IMR-90 (cell line): ENCODE measurements around the gene SNCG. TPM values are rescaled to one million over a fixed set of nuclear protein-coding genes. Genes with fewer than 3 reads are reported as not detected.

Experiments used
- polyA plus RNA-seq, 3 experiments: library from polyadenylated mRNA; depleted of rRNA; stranded (reverse); fragments of >200 nt; gene quantifications; 2 replicates each; pipeline ENCODE4 v1.2.3, GENCODE V29; 2012; ENCODE audit warnings: low replicate concordance in 1 of 3
- total RNA-seq: library from RNA; depleted of rRNA; stranded (reverse); fragments of >200 nt; gene quantifications from 2 replicates; pipeline ENCODE4 v1.2.3, GENCODE V29; 2012
- TF ChIP-seq, protein P1 (sequence below): conservative IDR thresholded peaks from 2 replicates; pipeline ENCODE4 v1.5.1; 2012; ENCODE audit warnings: mild to moderate bottlenecking, low read depth, low read length, improper control_type of control experiment

Gene SNCG
- total and polyA plus RNA-seq, 2 of the 4 experiments (the other 2 are of a cell fraction): 10.6 to 19.0 TPM

DNA sequence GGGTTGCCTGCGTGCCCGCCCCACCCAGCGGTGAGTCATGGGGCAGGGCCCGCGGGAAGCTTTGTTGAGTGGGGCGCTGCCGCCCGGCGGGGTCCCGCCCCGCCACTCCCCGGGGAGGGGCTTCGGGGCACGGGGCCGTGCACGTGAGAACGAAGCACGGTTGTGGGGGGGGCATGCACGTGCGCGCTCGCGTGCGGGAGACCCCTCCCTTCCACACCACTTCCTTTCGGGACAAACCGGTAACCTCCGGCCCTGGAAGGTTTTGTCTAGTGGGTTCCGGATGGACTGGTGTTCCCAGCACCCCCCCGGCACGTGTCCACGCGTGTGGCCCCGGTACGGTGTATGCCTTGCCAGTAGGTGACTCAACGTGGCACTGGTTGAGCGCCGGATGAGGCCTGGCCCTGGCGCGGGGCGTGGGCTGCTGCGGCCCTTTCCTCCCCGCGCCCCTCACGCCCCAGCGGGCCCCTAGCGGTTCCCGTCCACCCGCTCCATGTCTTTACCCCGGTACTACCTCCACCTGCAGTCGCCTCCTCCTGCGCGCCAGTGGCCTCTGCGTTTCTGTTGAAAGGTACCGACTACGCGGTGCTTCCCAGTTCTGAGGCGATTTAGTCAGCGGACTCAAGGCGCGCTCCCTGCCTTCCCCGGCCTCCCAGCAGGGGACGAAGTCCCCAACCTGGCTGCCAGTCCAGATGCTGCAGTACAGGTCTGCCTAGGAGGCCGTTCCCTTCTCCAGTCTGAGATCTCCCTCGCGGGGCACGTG lies 13.0 kb downstream of the SNCG start (continued):
- TF ChIP-seq, protein P1, sequence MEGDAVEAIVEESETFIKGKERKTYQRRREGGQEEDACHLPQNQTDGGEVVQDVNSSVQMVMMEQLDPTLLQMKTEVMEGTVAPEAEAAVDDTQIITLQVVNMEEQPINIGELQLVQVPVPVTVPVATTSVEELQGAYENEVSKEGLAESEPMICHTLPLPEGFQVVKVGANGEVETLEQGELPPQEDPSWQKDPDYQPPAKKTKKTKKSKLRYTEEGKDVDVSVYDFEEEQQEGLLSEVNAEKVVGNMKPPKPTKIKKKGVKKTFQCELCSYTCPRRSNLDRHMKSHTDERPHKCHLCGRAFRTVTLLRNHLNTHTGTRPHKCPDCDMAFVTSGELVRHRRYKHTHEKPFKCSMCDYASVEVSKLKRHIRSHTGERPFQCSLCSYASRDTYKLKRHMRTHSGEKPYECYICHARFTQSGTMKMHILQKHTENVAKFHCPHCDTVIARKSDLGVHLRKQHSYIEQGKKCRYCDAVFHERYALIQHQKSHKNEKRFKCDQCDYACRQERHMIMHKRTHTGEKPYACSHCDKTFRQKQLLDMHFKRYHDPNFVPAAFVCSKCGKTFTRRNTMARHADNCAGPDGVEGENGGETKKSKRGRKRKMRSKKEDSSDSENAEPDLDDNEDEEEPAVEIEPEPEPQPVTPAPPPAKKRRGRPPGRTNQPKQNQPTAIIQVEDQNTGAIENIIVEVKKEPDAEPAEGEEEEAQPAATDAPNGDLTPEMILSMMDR: no peak
